Activated CD8-positive, alpha-beta memory T cell treated with anti-CD3 and anti-CD28 coated beads, Interleukin-2, amount 50 U/mL, for 1 hour (primary cell): Measurements from ENCODE around the gene CHD2.

Source experiments
- DNase-seq: peaks from one replicate; pipeline ENCODE4 v3.0.0-alpha.2; 2020; ENCODE audit errors: extremely low read depth

CHD2 gene

GRCh38 chr15:92962914-92963313, 62.8 kb downstream of the CHD2 start:
- DNase-seq = no peak

DNA sequence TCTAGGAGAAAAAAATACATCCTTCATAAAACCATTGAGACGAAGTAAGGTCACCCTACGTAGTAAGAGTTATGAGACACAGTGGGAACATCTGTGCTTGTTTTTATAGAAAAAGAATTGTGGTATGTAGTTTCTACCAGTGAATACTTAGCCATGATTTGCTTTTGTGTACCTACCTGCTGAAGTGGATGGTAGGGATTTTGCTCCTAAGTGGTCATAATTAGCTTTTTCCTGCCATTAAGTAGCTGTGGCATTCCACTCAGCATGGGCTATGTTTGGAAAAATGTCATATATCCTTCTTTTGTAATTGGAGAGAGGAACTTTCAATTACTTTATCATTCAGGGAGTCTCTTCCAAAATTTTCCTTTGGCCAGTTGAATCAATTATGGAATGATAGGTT, 63.7 kb downstream of the CHD2 start:
- DNase-seq = no peak

- DNase-seq = no peak
Observed at GRCh38 chr15:92968926-92969651, 69.0 kb downstream of the CHD2 start.

DNA sequence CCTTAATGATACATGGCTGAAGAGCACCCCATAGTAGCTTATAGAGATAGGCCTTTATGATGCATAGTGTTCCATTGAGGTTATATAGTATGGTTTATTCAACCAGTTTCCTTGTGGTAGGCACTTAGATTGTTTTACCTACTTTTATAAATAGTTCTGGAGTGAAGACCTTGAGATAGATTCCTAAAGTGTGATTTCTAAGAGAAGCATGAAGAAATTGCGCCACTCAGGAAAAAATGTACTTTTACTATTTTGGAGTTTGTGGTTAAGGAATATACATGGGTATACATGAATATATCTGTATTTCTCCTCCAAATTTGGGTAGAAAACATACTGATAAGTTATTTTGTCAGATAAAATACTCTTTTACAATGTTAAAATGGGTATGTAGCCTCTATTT, 70.5 kb downstream of the CHD2 start:
- DNase-seq = no peak

DNA sequence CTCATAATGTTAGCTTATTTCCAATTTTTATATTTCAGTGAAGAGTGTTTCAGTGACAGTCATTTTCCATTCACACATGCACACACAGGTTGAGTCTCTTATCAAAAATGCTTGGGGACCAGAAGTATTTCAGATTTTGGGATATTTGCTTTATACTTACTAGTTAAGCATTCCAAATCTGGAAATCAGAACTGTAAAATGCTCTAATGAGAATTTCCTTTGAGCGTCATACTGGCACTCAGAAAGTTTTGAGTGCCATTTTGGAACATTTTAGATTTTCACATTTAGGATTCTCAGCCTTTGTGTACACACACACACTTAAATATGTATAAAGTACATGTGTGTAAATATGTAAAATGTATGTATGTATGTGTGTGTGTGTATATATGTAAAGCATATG, 71.0 kb downstream of the CHD2 start:
- no peak for DNase-seq

DNA sequence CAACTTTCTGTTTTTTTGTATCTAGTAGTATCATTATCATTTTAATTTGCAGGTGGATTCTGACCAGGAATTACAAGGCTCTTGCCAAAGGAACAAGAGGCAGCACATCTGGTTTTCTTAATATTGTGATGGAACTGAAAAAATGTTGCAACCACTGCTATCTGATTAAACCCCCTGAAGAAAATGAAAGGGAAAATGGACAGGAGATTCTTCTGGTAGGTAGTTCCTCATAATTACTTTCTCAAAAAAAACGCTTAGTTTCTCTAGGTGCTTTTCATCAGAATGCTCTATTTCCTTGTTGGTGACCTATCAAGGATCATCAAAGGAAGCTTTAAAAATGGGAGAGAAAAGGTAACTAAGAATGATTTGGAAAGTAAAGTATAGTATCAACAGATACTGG, 71.6 kb downstream of the CHD2 start:
- DNase-seq = no peak

GRCh38 chr15:92974183-92974915, 74.2 kb downstream of the CHD2 start:
- no peak for DNase-seq

DNA sequence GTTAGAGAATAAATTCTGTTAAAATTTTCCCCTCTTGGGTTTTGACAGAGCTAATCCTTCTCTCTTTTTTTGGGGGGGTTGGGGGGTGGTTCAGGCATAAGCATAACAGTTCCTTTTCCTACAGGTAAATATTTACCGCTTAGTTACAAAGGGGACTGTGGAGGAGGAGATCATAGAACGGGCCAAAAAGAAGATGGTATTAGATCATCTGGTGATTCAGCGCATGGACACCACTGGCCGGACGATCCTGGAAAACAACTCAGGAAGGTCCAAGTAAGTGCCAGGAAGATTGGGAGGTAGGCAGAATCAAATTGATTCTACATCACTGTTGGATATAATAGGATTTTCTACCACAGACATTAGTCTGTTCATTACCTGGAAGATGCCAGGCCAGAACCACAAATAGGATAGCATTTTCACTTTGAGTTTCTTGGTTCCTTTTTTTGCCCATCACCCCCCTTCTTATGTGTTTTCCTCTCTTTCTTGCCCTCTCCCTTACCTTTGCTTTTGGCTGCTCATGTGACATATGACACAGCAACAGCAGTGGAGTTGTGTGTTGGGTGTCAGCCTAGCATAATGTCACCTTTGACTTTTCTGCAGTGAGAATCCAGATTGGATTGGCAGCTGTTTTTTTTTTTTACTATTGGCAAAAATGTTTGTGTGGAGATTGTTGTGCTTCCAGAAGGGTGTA, 79.0 kb downstream of the CHD2 start:
- no peak for DNase-seq

GRCh38 chr15:92981333-92981732, 81.2 kb downstream of the CHD2 start:
- no peak for DNase-seq

DNA sequence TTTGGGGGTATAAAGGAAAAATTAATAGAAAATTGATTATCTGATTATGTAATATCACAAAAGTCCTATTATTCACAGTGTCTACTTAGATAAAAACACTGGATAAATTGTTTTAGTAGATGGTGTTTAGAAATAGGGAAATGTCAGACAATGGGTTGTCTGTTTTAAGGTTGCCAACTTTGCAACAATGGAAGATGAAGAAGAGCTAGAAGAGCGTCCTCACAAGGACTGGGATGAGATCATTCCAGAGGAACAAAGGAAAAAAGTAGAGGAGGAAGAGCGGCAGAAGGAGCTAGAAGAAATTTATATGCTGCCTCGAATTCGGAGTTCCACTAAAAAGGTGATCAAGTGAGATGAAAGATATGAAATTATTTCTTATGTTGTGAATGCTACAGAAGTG, 84.0 kb downstream of the CHD2 start:
- no peak for DNase-seq

DNA sequence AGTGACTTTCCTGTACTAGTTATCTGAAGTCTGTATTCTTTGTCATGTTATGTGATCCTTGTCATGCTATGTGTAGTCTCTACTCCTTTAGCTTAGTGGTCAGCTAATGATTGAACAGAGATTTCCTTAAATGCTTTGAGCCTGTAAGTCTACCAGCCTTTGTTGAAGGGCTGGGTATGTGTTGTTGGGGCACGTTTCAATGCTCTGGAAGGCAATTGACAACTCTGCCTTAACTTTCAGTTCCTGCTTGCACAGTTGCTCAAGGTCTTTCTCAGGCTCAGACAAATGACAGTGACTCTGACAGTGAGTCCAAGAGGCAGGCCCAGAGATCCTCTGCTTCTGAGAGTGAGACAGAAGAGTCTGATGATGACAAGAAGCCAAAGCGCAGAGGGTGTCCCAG, 89.3 kb downstream of the CHD2 start:
- no peak for DNase-seq

- no peak for DNase-seq
Observed at GRCh38 chr15:92990031-92990430, 89.9 kb downstream of the CHD2 start.

- no peak for DNase-seq
Observed at GRCh38 chr15:92992720-92993119, 92.6 kb downstream of the CHD2 start.

DNA sequence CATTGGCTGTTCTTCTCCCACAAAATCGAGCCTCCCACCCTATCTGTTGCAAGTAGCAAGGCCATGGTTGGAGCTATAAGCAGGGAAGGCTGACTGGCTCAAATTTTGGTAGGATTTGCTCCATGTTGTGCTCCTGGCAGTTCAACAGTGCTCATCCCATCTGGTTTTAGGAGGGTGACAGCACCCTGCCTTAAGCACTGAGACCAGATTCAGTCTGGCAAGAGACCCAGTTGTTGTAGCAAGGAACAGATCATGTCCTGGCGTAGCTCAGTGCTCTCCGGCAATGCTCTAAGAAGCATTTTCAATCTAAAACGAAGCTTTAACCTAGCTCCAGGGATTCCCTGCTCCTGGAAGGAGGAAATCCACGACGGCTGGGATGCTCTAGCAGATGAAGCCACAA, 97.7 kb downstream of the CHD2 start:
- no peak for DNase-seq

- DNase-seq = no peak
Observed at GRCh38 chr15:93001156-93001555, 101.0 kb downstream of the CHD2 start.

DNA sequence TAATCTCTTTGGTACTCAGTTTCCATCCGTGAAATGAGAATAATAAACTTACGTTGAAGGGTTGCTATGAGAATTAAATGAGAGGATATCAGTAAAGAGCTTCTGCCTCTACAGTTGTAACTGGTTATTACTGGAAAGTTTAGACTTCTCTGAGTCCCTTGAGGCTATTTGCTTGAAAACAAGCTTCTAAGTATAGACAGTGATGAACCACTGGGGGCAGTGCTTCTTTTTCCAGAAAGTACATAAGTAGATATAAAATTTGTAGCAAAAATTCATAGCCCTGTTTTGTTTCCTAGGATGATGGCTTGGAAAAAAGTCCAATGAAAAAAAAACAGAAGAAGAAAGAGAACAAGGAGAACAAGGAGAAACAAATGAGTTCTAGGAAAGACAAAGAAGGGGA, 101.8 kb downstream of the CHD2 start:
- no peak for DNase-seq

DNA sequence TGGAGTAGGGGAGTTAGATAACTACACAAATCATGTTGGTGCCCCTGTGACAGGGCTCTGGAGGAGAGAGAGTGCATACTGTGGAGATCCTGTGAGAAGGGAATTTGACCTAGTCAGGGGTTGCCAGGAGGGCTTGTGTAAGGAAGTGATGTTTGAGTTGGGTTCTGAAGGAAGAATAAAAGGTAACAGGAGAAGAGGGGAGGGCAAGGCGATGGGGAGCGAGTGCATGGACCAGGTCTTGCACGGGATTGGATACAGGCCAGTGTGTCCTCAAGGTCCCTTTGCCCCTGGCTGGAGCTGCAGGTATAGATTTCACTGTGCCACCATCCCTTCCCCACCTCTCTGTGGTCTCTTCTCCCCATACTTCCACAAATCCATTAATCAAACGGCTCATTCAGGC, 105.0 kb downstream of the CHD2 start:
- no peak for DNase-seq

- no peak for DNase-seq
Observed at GRCh38 chr15:93007994-93008393, 107.9 kb downstream of the CHD2 start.

GRCh38 chr15:93012786-93013185, 112.7 kb downstream of the CHD2 start:
- DNase-seq = no peak

GRCh38 chr15:93017526-93017925, 117.4 kb downstream of the CHD2 start:
- no peak for DNase-seq

DNA sequence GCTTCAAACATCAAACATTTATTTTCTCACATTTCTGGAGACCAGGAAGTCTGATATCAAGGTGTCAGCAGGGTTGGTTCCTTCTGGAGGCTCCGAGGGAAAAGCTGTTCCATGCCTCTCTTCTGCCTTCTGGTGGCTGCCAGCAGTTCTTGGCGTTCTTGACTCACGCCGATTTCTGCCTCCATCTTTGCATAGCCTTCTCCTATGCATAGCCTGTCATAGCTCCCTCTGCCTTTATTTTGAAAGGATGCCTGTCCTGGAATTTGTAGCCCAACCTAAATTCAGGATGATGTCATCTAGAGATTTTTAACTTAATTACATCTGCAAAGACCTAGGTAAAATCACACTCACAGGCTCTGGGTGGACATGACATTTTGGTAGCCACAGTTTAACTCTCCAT, 118.5 kb downstream of the CHD2 start:
- DNase-seq = no peak

GRCh38 chr15:93019090-93019489, 119.0 kb downstream of the CHD2 start:
- no peak for DNase-seq

DNA sequence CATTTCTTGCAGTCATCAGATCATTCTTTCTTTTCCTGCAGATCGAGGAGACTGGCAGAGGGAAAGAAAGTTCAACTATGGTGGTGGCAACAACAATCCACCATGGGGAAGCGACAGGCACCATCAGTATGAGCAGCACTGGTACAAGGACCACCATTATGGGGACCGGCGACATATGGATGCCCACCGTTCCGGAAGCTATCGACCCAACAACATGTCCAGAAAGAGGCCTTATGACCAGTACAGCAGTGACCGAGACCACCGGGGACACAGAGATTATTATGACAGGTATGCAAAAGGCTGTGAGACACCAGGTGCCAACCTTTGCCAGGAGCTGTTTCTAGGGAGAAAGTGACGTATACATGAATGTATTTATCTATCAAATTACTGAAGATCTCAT, 119.8 kb downstream of the CHD2 start:
- no peak for DNase-seq
